Measurements from ENCODE around the gene RENBP.

DNA sequence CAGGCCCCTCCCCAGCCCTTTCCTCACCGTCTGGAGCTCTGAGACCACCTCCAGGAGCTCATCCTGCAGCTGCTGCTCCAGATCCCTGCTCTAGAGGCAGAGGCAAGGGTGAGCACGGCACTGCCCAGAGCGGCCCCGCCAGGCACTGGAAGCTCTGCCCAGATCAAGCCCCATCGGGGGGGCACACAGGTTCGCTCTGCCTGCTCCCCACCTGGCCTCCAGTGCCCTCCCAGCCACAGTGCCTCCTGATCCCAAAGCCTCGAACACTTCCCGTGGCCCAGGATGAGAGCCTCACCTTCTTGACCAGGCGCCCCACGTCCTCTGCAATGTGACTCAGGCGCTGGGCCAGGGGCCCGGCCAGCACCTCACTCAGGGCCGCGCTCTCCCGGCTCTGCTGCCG, 23.4 kb downstream of the RENBP start:
- TF ChIP-seq, protein P1, sequence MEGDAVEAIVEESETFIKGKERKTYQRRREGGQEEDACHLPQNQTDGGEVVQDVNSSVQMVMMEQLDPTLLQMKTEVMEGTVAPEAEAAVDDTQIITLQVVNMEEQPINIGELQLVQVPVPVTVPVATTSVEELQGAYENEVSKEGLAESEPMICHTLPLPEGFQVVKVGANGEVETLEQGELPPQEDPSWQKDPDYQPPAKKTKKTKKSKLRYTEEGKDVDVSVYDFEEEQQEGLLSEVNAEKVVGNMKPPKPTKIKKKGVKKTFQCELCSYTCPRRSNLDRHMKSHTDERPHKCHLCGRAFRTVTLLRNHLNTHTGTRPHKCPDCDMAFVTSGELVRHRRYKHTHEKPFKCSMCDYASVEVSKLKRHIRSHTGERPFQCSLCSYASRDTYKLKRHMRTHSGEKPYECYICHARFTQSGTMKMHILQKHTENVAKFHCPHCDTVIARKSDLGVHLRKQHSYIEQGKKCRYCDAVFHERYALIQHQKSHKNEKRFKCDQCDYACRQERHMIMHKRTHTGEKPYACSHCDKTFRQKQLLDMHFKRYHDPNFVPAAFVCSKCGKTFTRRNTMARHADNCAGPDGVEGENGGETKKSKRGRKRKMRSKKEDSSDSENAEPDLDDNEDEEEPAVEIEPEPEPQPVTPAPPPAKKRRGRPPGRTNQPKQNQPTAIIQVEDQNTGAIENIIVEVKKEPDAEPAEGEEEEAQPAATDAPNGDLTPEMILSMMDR (conservative IDR thresholded peaks at IDR 0.05; ENCODE audit: low read length): no peak
- TF ChIP-seq EZH2phosphoT487 (IDR thresholded peaks at IDR 0.05; ENCODE audit: borderline replicate concordance): no peak
